GDM1 (cell line): ENCODE measurements around the gene ATF7IP2.
"Not testable (repeated sequence)": the region's sequence is repeated elsewhere in the genome, so short reads cannot be mapped to it uniquely, and the experiment has no call there.

Experiments
- DNase-seq: peaks from one replicate; lab custom pipeline; 2025; lab: John Stamatoyannopoulos, UW

Gene ATF7IP2

GRCh38 chr16:10385725-10386516, at the start of gene ATF7IP2:
Gene ATF7IP2 (plus strand): TSS chr16:10386061. CDS start chr16:10430621, 44,560 bp downstream.
- peak; percentile 88 for DNase-seq

- DNase-seq, result no peak
These were observed 47.4 kb upstream of the ATF7IP2 start for GRCh38 chr16:10338426-10338825.

- no peak for DNase-seq
These were observed 45.8 kb upstream of the ATF7IP2 start for GRCh38 chr16:10339777-10340732.

GRCh38 chr16:10343124-10343760, 42.6 kb upstream of the ATF7IP2 start:
- no peak for DNase-seq

GRCh38 chr16:10344699-10345098, 41.2 kb upstream of the ATF7IP2 start:
- not testable (repeated sequence) for DNase-seq

GRCh38 chr16:10345629-10346028, 40.2 kb upstream of the ATF7IP2 start:
- DNase-seq, result no peak

- DNase-seq, result no peak
These were observed 36.0 kb upstream of the ATF7IP2 start for GRCh38 chr16:10349851-10350250.

- DNase-seq, result no peak
These were observed 33.6 kb upstream of the ATF7IP2 start for GRCh38 chr16:10352262-10352661.

GRCh38 chr16:10355589-10355988, 30.3 kb upstream of the ATF7IP2 start:
- DNase-seq, result no peak

GRCh38 chr16:10356870-10357842, 28.7 kb upstream of the ATF7IP2 start:
- DNase-seq, result no peak

- not testable (repeated sequence) for DNase-seq
These were observed 24.1 kb upstream of the ATF7IP2 start for GRCh38 chr16:10361747-10362076.

- peak; percentile 83 for DNase-seq
These were observed 23.6 kb upstream of the ATF7IP2 start for GRCh38 chr16:10362077-10362863.

- DNase-seq, result not testable (repeated sequence)
These were observed 23.0 kb upstream of the ATF7IP2 start for GRCh38 chr16:10362864-10363197.

GRCh38 chr16:10366619-10367018, 19.2 kb upstream of the ATF7IP2 start:
- DNase-seq, result not testable (repeated sequence)

GRCh38 chr16:10367616-10368188, 18.2 kb upstream of the ATF7IP2 start:
- DNase-seq, result no peak

- DNase-seq, result no peak
These were observed 16.8 kb upstream of the ATF7IP2 start for GRCh38 chr16:10368969-10369551.

- DNase-seq, result no peak
These were observed 15.7 kb upstream of the ATF7IP2 start for GRCh38 chr16:10370096-10370726.

- DNase-seq, result no peak
These were observed 14.3 kb upstream of the ATF7IP2 start for GRCh38 chr16:10371592-10371991.

- DNase-seq, result no peak
These were observed 12.3 kb upstream of the ATF7IP2 start for GRCh38 chr16:10373556-10373955.
